HepG2 (cell line): ENCODE measurements around the gene NUF2. TPM values are rescaled to one million over a fixed set of nuclear protein-coding genes. Genes with fewer than 3 reads are reported as not detected.

Experiments used
- ATAC-seq: fragments of 200-7000 bp; cut with Tn5 transposase; 3 replicates; pipeline ENCODE4 v1.9.1; 2020; ENCODE audit warnings: mild to moderate bottlenecking, moderate library complexity
- BruUV-seq: library from RNA; stranded (reverse); fragments of 400-500 nt; replicated peaks from 2 replicates; lab custom pipeline; 2021; lab: Mats Ljungman, UMichigan
- CTCF ChIA-PET: fragments of 300-600 bp; formaldehyde crosslinking; extraction: SDS; loops from one replicate; lab custom pipeline; 2021; ENCODE audit warnings: low total read pairs, inconsistent platforms, low intra/inter-chr PET ratio; lab: Yijun Ruan, JAX
- POLR2A ChIA-PET: fragments of 350-600 bp; sonication (Branson Sonifier 250); formaldehyde crosslinking; loops from one replicate; lab custom pipeline; 2020; ENCODE audit warnings: antibody characterized with exemption, inconsistent platforms; lab: Yijun Ruan, JAX
- DNase-seq: peaks from one replicate; pipeline ENCODE4 v3.0.0-alpha.2; 2015; ENCODE audit warnings: low spot score
- FAIRE-seq: peaks from 3 replicates; lab custom pipeline; 2011; peaks lifted over from hg19 to GRCh38; lab: Jason Lieb, UNC
- H2AFZ ChIP-seq: one replicate; pipeline ENCODE4 v1.6.1; 2011; ENCODE audit warnings: low read length, inconsistent platforms
- H3K27ac ChIP-seq: fragments of 300-600 bp; 3 replicates; pipeline ENCODE4 v1.8.0; 2011; ENCODE audit warnings: mixed run types, mild to moderate bottlenecking, mixed read lengths, low read length, inconsistent platforms; ENCODE audit not compliant: insufficient read depth; ENCODE audit errors: extremely low read length
- H3K27me3 ChIP-seq, 2 experiments: fragments of 200-600 bp in 1 of 2; 2 replicates in 1 of 2; 3 replicates in 1 of 2; pipeline versions ENCODE4 v1.6.0 to v1.8.0; 2011; ENCODE audit warnings: low read length in 2 of 2, mild to moderate bottlenecking in 2 of 2, moderate library complexity in 2 of 2, inconsistent platforms in 1 of 2; ENCODE audit not compliant: insufficient read depth in 2 of 2, control insufficient read depth in 1 of 2
- H3K36me3 ChIP-seq, 2 experiments: fragments of 200-600 bp in 1 of 2; replicated peaks in 1 of 2; 2 replicates in 1 of 2; 3 replicates in 1 of 2; pipeline versions ENCODE4 v1.5.1 to v1.8.0; 2011; ENCODE audit warnings: low read length in 2 of 2, inconsistent platforms in 1 of 2; ENCODE audit not compliant: insufficient read depth in 2 of 2, control insufficient read depth in 1 of 2
- H3K4me1 ChIP-seq: 2 replicates; pipeline ENCODE4 v1.5.1; 2012; ENCODE audit warnings: low read length, inconsistent platforms; ENCODE audit not compliant: insufficient read depth
- H3K4me2 ChIP-seq: 2 replicates; pipeline ENCODE4 v1.6.0; 2011; ENCODE audit warnings: low read depth, low read length, inconsistent platforms
- H3K4me3 ChIP-seq, 3 experiments: fragments of 200-600 bp in 1 of 3; sonication (generic), shearing (Covaris generic) in 1 of 3; replicated peaks in 1 of 3; 2 replicates each; pipeline ENCODE4 v1.5.1; 2011 to 2016; ENCODE audit warnings: low read length in 3 of 3, inconsistent platforms in 2 of 3, low read depth in 2 of 3, mild to moderate bottlenecking in 2 of 3, control low read depth in 1 of 3, mixed read lengths in 1 of 3; ENCODE audit not compliant: insufficient read depth in 1 of 3
- H3K79me2 ChIP-seq: one replicate; pipeline ENCODE4 v1.6.1; 2011; ENCODE audit warnings: low read length, inconsistent platforms; ENCODE audit not compliant: insufficient read depth
- H3K9ac ChIP-seq: 2 replicates; pipeline ENCODE4 v1.6.0; 2011; ENCODE audit warnings: mild to moderate bottlenecking, low read depth, low read length, inconsistent platforms; ENCODE audit not compliant: insufficient read depth
- H3K9me3 ChIP-seq: 2 replicates; pipeline ENCODE4 v1.5.1; 2012; ENCODE audit warnings: mild to moderate bottlenecking, low read length
- H4K20me1 ChIP-seq: 2 replicates; pipeline ENCODE4 v1.6.0; 2011; ENCODE audit warnings: inconsistent platforms, mild to moderate bottlenecking, low read length, moderate library complexity; ENCODE audit not compliant: insufficient read depth
- FOSL2 ChIP-seq: sonication (generic); formaldehyde crosslinking; IDR thresholded peaks from 2 replicates; pipeline ENCODE4 v1.4.0; 2020; ENCODE audit warnings: missing genetic modification reagents
- GMEB2 ChIP-seq: IDR thresholded peaks from 2 replicates; pipeline ENCODE4 v1.6.1; 2016; ENCODE audit warnings: missing biosample characterization, missing genetic modification reagents, low read depth
- IRF9 ChIP-seq: sonication (generic); formaldehyde crosslinking; IDR thresholded peaks from 2 replicates; pipeline ENCODE4 v1.8.0; 2022; ENCODE audit warnings: missing genetic modification reagents, mild to moderate bottlenecking, borderline replicate concordance
- MAX ChIP-seq: IDR thresholded peaks from 2 replicates; pipeline ENCODE4 v1.6.1; 2012; ENCODE audit warnings: inconsistent platforms
- MTF1 ChIP-seq: sonication (generic); formaldehyde crosslinking; IDR thresholded peaks from 2 replicates; pipeline ENCODE4 v1.5.0; 2020; ENCODE audit warnings: missing genetic modification reagents
- NCOA5 ChIP-seq: sonication (generic); formaldehyde crosslinking; IDR thresholded peaks from 2 replicates; pipeline ENCODE4 v1.4.0; 2020; ENCODE audit warnings: missing genetic modification reagents
- NFE2 ChIP-seq: sonication (generic); formaldehyde crosslinking; IDR thresholded peaks from 2 replicates; pipeline ENCODE4 v1.4.0; 2020; ENCODE audit warnings: missing genetic modification reagents
- NR3C1 ChIP-seq: sonication (generic); formaldehyde crosslinking; IDR thresholded peaks from 2 replicates; pipeline ENCODE4 v1.4.0; 2020; ENCODE audit warnings: missing genetic modification reagents
- PREB ChIP-seq: sonication (generic); formaldehyde crosslinking; IDR thresholded peaks from 2 replicates; pipeline ENCODE4 v1.4.0; 2020; ENCODE audit warnings: missing genetic modification reagents
- REPIN1 ChIP-seq: sonication (generic); formaldehyde crosslinking; IDR thresholded peaks from 2 replicates; pipeline ENCODE4 v1.8.0; 2022; ENCODE audit warnings: missing genetic modification reagents, low read depth, mild to moderate bottlenecking, borderline replicate concordance
- TAF1 ChIP-seq: sonication (generic); formaldehyde crosslinking; IDR thresholded peaks from 2 replicates; pipeline ENCODE4 v1.4.0; 2020; ENCODE audit warnings: missing genetic modification reagents
- TMF1 ChIP-seq: sonication (generic); formaldehyde crosslinking; IDR thresholded peaks from 2 replicates; pipeline ENCODE4 v1.8.1; 2022; ENCODE audit warnings: low read depth, missing genetic modification reagents
- YEATS2 ChIP-seq: sonication (generic); formaldehyde crosslinking; IDR thresholded peaks from 2 replicates; pipeline ENCODE4 v1.4.0; 2020; ENCODE audit warnings: missing genetic modification reagents, borderline replicate concordance
- ZFP37 ChIP-seq: sonication (generic); formaldehyde crosslinking; IDR thresholded peaks from 2 replicates; pipeline ENCODE4 v1.4.0; 2020; ENCODE audit warnings: missing genetic modification reagents, borderline replicate concordance
- ZMAT3 ChIP-seq: sonication (generic); formaldehyde crosslinking; conservative IDR thresholded peaks from 2 replicates; pipeline ENCODE4 v1.7.0; 2021; ENCODE audit warnings: missing genetic modification reagents
- ZNF18 ChIP-seq: sonication (generic); formaldehyde crosslinking; IDR thresholded peaks from 2 replicates; pipeline ENCODE4 v1.8.0; 2022; ENCODE audit warnings: mild to moderate bottlenecking, missing genetic modification reagents; ENCODE audit not compliant: insufficient replicate concordance
- ZNF224 ChIP-seq: sonication (generic); formaldehyde crosslinking; IDR thresholded peaks from 2 replicates; pipeline ENCODE4 v1.5.0; 2020; ENCODE audit warnings: mild to moderate bottlenecking, missing genetic modification reagents
- ZNF225 ChIP-seq: sonication (generic); formaldehyde crosslinking; IDR thresholded peaks from 2 replicates; pipeline ENCODE4 v1.4.0; 2020; ENCODE audit warnings: mild to moderate bottlenecking, missing genetic modification reagents
- ZNF460 ChIP-seq: sonication (generic); formaldehyde crosslinking; IDR thresholded peaks from 2 replicates; pipeline ENCODE4 v1.5.1; 2020; ENCODE audit warnings: missing genetic modification reagents, mild to moderate bottlenecking, borderline replicate concordance
- ZNF569 ChIP-seq: sonication (generic); formaldehyde crosslinking; IDR thresholded peaks from 2 replicates; pipeline ENCODE4 v1.5.0; 2020; ENCODE audit warnings: mild to moderate bottlenecking, missing genetic modification reagents, moderate library complexity, borderline replicate concordance
- ZNF570 ChIP-seq: sonication (generic); formaldehyde crosslinking; IDR thresholded peaks from 2 replicates; pipeline ENCODE4 v1.4.0; 2020; ENCODE audit warnings: mild to moderate bottlenecking, missing genetic modification reagents, borderline replicate concordance
- ZNF678 ChIP-seq: sonication (generic); formaldehyde crosslinking; IDR thresholded peaks from 2 replicates; pipeline ENCODE4 v1.4.0; 2020; ENCODE audit warnings: mild to moderate bottlenecking, missing genetic modification reagents
- WGBS: methylation state at CpG from one replicate; pipeline ENCODE4 v1.1.6; 2017; ENCODE audit warnings: low lambda C conversion rate; 5-methylcytosine and 5-hydroxymethylcytosine counted together
- in situ Hi-C: cut with HindIII; loops from 2 replicates; pipeline ENCODE4 v1.10.0; 2017; ENCODE audit warnings: low pct_unique_long_range_greater_than_20kb; ENCODE audit not compliant: extremely low pct_ligation_motif_present
- intact Hi-C: fragments of 100-400 bp; cut with micrococcal nuclease; formaldehyde crosslinking; loops from one replicate; pipeline ENCODE4 v1.10.0; 2022; ENCODE audit not compliant: unreplicated experiment
- polyA plus RNA-seq, 8 experiments: library from polyadenylated mRNA; depleted of rRNA in 3 of 8; stranded (reverse) in 7 of 8; unstranded in 1 of 8; fragments of >200 nt; fragmentation: Illumina TruSeq in 4 of 8; extraction: Trizol in 4 of 8; gene quantifications; 2 replicates each; pipeline versions ENCODE4 v1.2.1 to v1.2.3, GENCODE V29; 2011 to 2016; ENCODE audit warnings: low read depth in 4 of 8, missing spikeins in 1 of 8, mixed read lengths in 1 of 8; ENCODE audit not compliant: insufficient read depth in 1 of 8
- total RNA-seq, 5 experiments: library from RNA; depleted of rRNA; stranded (reverse); fragments of >200 nt; fragmentation: Illumina TruSeq; extraction: Trizol; gene quantifications; 2 replicates each; pipeline ENCODE4 v1.2.3, GENCODE V29; 2016; ENCODE audit warnings: low read depth in 1 of 5

NUF2 gene
- total and polyA plus RNA-seq, 2 of the 13 experiments (the other 11 are each of a cell fraction or from before 2014, with no cell fraction given), result 26.0 to 39.4 TPM

GRCh38 chr1:163275222-163275621, 46.5 kb upstream of the NUF2 start:
- Histone ChIP-seq H3K27ac (no peak overlapping the region), H3K4me1 (peaks cover 10% of the 10 kb centered on the region), H4K20me1 (no peaks in the 10 kb centered on the region), H3K9ac (no peak overlapping the region), H3K27me3 (no peaks in the 10 kb centered on the region; a peak in 1 of 5 replicates), H3K9me3 (peaks cover 13% of the 10 kb centered on the region; the same call in 1 of the 2 replicates), H3K79me2 (no peaks in the 10 kb centered on the region), H3K36me3 (0 out of 5 replicates have a peak, but pooled peaks cover 0 to 3% of the 10 kb centered on the region in 2 experiments), H3K4me2 (no peak overlapping the region), H2AFZ (no peak overlapping the region), H3K4me3 (no peak overlapping the region)
- POLR2A ChIA-PET, result no interaction called here
- WGBS, result 94% methylated on average over 1 of the region's 1 CpG
- intact Hi-C loops (no loop called here), in situ Hi-C loops (no loop called here)
- DNase-seq (peak; percentile 7), FAIRE-seq (no peak), ATAC-seq (peak; percentile 50; the same call in 2 of the 3 replicates)
- CTCF ChIA-PET, result no interaction called here
- no TSS peak for BruUV-seq
- no peak for TF ChIP-seq REPIN1 (CRISPR knock-in tag)
- TF ChIP-seq PREB (CRISPR knock-in tag), result no peak
- no peak for TF ChIP-seq GMEB2 (CRISPR knock-in tag)
- no peak for TF ChIP-seq ZMAT3 (CRISPR knock-in tag)
- TF ChIP-seq ZFP37 (CRISPR knock-in tag), result no peak
- no peak for TF ChIP-seq ZNF678
- TF ChIP-seq ZNF570 (CRISPR knock-in tag), result no peak
- TF ChIP-seq MAX, result no peak
- no peak for TF ChIP-seq YEATS2
- TF ChIP-seq ZNF224 (CRISPR knock-in tag), result no peak
- TF ChIP-seq ZNF18 (CRISPR knock-in tag), result no peak
- TF ChIP-seq NFE2 (CRISPR knock-in tag), result peak; percentile 62; the same call in 1 of the 2 replicates
- no peak for TF ChIP-seq ZNF225 (CRISPR knock-in tag)
- no peak for TF ChIP-seq TAF1 (CRISPR knock-in tag)
- no peak for TF ChIP-seq MTF1 (CRISPR knock-in tag)
- no peak for TF ChIP-seq NR3C1 (CRISPR knock-in tag)
- TF ChIP-seq IRF9 (CRISPR knock-in tag), result no peak
- TF ChIP-seq TMF1 (CRISPR knock-in tag), result no peak
- no peak for TF ChIP-seq ZNF460
- TF ChIP-seq FOSL2, result peak; percentile 54; the same call in 1 of the 2 replicates
- no peak for TF ChIP-seq ZNF569 (CRISPR knock-in tag)
- TF ChIP-seq NCOA5 (CRISPR knock-in tag), result no peak
